Dermis microvascular lymphatic vessel endothelial cell (primary cell): ENCODE measurements around the gene MED9. TPM values are rescaled to one million over a fixed set of nuclear protein-coding genes. Genes with fewer than 3 reads are reported as not detected.

Source experiments
- DNase-seq, 2 donors: peaks; one replicate each; pipeline versions ENCODE4 v3.0.0 to v3.0.0-alpha.2; 2010; ENCODE audit warnings: low read depth in 2 of 2
- total RNA-seq: library from RNA; depleted of rRNA; stranded (reverse); fragments of >200 nt; gene quantifications from 2 replicates; pipeline ENCODE4 v1.2.1, GENCODE V29; 2014

The MED9 gene
- total RNA-seq, 1 donor from 2014 or later, result 6.7 TPM

DNA sequence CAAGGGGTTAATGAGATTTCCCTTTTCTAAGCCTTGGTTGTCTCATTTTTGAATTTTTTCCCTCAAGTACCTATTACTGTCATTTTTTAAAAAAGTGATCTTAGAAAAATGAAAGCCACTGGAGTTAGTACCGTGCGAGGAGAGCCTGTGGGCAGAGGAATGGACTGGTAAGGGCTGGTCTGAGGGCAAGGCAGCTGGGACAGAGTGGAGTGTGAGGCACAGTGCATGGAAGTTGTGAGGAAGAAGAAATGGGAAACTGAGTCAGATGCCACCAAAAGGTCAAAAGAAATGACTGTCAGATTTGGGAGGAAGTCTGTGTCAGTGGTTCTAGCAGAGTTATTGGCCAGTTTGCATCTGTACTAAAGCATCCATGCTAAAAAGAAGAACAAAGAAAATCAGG, 11.2 kb downstream of the MED9 start:
- DNase-seq, result no peak

DNA sequence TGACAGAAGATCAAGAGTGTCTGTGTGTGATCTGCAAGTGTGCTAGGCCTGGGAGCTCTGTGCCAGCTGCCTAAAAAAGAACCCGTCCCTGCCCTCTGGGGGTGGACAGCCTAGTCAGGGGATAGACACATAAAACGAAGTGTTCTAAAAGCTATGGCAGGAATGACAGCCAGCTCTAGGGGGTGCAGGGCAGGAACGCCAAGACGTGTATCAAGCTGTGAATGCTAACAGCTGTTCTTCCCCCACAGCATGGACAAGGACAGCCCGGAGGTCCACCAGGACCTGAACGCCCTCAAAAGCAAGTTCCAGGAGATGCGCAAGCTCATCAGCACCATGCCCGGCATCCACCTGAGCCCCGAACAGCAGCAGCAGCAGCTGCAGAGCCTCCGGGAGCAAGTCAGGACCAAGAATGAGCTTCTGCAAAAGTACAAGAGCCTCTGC, 14.3 kb downstream of the MED9 start:
- no peak for DNase-seq

DNA sequence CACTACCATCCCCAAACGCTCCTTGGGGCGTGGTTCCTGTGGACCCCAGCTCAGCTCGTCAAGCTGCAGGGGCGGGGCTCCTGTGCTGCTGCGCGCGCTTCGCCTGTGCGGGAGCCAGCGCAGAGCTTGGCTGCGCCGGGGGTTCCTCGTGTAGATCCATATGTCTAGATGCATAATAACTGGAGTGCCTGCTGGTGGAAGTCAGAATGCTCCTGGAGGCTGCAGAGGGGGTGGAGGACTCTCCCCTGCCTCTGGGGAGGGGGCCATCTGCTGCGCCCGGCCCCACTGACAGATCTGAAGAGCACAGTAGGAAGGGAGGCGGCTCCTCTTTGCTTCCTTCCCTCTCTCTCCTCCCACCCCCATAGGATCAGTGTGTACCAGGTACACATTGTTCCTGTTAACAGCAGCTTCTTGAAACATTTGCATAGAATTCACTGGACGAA, 14.8 kb downstream of the MED9 start:
- DNase-seq, result no peak

DNA sequence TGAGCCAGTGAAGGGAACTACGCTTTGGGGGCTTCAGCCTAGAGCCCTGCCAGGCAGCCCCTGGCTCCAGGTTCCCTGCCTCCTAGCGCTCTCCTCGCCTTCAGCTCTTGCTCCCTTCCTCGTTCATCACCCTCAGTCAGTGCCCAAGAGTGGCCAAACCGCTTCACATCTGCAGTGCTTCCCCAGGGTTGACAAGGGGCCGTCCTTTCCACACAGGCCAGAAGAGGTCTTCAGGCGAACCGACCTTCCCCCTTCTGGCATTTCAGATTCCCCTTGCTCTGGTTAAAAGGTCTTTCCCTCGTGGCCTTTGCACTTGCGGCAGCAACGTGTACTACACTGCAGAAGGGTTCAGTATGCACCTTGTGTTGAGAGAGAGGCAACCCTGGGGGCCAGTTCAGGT, 15.3 kb downstream of the MED9 start:
- DNase-seq, result no peak

DNA sequence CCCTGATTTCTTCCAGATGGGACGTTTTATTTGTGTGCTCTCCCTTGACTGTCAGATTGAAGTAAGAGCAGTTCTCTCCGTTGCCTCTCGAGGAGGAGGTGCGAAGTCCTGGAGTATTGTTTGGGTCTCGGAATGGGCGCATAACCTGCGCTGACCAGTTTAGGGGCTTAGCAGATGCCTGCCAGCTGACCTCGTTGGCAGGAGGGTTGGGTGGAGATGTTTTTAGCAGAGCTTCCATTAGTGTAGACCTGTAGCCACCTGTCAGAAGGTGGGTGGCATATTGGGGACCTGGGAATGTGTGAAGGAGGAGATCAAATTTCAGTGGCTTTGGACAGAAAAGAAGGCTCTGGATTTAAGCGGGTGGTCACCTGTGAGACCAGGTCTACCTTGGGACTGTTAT, 15.8 kb downstream of the MED9 start:
- DNase-seq, result no peak

DNA sequence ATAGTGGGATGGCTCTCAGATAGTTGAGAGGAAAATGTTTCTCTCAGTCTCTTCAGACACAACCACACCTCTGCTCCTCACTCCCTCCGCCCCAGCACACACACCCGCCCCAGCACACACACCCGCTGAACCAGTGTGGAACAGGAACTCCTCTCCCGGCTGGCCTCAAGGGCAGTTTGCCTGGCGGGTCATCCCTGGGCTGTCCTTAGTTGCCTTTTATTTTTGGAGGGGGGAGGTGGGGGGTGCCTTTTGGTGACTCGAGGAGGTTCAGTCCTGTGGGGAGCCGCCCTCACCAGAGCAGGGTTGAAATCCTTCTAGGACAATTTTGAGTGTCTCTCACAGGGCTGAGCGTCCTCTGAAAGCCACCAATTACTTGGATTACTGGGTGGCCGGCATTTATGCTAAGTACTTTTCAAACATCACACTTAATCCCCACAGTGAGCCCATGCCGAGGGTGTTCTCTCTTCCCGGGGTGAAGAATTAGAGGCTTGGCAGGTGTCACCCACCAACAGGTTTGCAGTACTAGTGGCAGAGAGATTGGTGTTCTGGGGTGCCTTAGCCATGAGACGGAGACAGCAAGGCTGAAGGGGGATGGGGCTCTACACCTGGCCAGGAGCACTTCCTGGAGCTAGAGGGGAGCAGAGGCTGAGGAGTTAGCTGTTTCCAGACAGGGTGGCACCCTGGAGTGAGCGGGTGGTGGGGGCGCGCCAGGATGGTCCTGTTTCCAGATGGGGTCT, 16.6 kb downstream of the MED9 start:
- no peak for DNase-seq

DNA sequence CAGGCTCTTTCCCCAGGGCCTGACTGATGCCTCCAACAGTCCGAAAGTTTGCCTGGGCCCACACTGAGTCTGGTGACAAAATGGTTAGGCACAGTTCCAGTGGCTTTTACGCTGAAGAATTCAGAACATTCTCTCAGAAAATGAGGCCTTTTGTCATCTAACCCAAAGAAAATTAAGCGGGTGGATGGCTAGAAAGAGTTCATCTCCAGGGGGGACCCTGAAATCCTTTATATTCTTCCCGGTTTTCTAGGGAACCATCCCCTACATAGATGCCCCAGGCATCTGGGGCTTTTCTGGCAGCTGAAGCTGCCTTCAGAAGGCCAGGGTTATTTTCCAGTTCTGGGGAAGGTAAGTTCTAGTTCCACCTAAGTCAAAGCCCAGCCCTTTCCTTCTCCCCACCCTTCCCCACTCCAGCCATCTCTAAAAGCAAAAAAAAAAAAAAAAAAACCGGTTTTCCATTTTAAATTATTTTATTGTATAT, 17.2 kb downstream of the MED9 start:
- no peak for DNase-seq

DNA sequence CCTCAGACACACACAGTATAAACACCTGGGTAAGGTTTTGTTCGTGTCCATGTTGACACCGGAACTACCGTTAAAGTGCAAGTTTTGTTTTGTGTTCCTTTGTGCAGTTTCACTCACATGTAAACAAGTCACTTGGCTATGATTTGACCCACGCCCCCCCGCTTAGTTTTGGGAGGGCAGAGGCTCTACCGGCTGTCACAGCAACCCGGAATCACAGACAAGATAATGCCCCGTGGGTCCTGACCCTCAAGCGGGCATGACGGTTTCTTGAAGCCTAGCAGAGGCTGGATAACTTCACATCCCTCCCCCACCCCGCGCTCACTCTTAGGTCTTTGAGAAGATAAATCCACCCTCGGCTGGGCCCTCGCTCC, 17.7 kb downstream of the MED9 start:
- DNase-seq, result peak in 1 of 2 donors; percentile 31

DNA sequence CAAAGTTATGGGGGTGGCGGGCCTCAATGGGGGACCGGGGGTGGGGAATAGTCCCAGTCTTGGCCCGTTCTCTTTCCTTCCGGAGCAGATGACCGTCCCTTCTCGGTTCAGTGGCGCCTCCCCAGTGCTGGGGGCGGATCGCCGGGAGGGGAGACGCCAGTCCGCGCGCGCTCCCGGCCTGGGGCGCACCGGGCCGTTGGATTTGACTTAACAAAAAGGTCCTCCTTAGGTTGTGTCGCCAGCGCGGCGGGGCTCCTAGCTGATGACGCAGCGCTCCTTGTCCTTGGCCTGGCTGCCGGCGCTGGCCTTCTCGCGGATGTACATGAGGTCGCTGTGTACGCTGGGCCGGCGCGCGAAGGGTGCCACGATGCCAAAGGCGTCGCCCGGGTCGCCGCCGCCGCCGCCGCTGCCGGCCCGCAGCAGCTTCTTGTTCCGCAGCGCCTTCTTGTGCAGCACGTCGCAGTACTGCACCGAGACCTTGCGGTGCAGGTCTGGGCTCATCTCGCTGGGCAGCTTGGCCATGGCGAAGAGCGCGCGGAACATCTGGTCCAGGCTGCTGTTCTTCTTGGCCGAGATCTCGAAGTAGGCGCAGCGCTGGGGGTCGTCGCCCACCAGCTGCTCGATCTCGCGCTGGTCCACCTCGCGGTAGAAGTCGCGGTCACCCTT, 18.2 kb downstream of the MED9 start:
- peak in 1 of 2 donors; percentile 49 for DNase-seq

DNA sequence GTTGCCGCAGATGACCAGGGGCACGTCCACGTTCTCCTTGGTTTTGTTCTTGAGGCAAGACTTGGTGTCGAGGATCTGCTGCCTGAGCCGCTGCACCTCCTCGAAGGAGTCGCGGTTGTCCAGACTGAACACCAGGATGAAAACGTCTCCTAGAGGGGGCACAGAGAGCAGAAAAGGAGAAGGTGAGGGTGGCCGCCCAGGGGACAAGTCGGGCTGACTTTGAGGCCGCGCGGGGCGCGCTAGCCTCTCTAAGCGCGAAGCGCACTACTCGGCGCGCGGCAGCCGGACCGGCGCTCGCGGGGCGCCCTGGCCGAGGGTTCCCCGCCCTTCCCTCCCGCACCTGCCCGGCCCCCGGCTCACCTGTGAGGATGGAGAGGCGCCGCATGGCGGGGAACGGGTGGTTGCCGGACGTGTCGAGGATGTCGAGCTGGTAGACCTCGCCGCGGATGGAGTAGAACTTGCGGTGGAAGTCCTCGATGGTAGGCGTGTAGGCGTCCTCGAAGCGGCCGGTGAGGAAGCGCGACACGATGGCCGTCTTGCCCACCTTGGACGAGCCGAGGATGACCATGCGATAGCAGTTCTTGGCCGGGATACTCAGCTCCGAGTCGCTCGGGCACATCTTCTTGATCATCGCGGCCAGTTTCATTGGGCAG, 18.9 kb downstream of the MED9 start:
- peak in 1 of 2 donors; percentile 43 for DNase-seq

DNA sequence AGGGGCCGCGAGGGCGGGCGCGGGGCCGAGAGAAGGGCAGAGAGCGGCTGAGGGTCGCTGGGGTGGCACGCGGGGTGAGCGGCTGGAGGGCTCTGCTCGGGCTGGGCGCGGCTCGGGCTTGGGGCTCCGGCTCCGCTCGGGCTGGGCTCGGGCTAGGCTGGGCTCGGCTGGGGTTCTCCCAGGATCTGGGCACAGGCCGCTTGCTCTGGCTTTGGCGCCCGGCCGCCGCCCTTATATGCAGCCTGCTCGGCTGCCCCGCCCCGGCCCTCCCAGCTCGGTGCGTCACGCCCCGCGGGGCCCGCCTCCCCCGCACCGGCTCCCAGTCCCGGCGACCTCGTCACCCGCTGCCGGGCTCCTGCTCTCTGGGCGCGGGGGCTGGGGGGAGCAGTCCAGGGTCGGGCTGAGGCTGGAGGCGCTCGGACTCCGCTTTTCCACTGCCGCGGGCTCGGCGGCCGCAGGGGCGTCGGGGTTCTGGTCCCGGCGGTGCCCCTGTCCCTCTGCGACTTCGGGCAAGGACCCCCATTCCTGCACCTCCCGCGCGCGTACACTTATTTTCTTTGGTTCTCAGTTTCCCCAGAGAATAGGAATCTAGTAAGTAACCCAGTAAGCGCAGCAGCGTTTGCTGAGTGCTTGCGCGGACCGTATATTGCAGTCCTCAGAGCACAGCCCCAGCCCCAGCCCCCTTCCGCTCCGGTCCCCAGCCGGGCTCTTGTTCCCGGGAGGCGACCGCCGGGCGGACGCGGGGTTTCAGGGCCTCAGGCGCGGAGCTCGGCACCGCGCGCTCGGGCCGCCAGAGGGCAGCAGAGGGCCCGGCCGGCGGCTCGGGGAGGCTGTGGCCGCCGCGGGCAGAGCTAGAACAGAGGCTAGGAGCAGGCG, 19.6 kb downstream of the MED9 start, which contains the start of gene RASD1:
TSS of gene RASD1 (minus strand) at position 207 of the 876 bp plus-strand sequence. CDS start 214 bp downstream, outside the sequence.
- DNase-seq, result peak; percentile 49 to 88

DNA sequence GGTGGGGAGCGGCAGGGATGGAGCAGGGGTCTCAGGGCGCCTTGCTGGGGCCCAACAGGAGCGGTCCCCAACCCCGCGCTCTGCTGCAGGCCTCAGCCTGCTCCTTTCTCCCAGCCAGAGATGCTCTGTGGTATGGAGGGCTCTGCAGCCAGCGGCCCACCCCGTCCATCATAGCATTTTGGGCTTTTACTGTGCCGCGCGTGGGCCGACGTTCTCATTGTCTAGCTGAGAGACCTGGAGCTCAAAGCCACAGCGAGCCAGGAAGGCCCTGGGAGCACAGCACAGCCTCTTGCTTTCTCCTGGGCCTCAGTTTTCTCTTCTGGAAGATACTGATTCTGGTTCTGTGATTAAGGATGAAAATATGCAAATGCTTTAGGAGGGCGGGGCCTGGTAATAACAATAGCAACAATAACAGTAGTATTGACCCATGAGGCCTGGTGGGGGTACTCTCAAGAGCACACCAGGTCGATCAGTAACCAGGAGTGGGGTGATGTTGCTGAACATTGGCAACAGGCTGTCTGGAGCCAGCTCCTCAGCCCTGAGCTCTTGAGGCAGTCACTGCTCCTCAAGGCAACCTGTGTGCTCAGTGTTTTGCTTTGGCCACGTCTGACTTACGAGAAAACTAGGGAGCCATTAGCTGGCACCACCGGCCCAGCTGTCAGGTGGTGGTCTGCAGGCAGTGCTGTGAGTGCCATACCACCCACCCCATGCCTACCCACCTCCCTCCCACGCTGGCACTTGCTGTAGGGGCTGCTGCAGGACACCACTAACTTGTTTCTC, 20.5 kb downstream of the MED9 start:
- DNase-seq, result no peak

DNA sequence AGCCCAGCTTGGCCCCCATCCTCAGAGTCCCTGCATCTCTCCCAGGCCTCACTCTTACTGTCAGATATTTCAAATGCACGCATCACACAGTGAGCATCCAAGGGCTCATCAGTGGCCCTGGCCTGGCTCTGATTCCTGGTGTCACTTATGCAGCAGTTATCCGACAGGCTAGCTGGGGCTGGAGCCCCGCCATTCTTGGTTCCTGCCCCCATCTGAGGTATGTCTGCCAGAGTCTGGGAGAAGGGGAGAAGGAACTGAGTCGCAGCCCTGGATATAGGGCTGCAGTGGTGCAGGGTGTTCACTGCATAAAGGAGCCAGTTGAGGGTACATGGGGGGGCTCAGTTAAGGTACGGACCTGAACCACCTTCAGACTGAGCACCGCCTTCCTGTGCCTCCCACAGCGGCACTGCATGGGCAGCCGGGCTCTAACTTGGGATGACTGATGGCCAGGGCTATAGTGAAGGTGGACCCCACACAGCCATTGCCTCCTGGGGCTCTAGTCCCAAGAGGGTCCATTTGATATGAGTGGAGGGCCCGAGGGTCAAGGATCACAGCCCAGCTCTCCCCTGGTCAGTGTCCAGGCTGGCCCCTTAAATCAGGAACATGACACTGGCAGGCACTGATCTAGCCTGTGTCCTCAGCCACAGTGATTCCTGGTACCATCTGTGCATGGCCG, 21.2 kb downstream of the MED9 start:
- DNase-seq, result no peak

DNA sequence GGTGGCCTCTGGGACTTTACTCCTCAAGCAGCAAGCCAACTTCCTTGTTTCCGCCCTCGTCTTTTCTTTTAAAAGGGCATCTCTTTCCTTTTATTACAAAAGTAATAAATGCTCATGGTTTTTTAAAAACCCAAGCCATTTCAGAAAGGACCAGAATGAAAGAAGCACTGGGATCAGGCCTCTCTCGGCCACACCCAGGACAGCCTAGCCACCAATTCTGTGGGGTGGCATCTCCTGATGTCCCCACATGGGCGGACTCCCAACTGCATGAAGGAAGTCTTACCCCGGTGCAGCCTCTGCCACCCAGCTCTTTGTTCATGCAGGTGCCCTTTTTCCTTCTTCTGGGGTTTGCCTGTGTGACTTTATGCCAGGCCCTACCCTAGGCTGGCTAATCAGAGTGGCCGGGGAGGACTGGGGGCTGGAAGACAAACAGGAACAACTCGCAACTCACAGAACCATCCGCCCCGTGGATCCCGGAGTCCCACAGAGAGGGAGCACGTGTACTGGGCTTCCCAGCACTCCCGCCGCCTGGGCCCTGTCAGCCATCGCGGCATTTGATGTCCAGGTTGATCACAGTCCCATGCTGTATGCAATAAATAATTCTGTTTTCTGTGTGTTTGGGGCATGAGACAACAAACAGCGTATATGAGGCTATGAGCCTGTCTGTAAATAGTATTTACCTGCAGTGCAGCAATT, 22.0 kb downstream of the MED9 start:
- DNase-seq, result no peak

DNA sequence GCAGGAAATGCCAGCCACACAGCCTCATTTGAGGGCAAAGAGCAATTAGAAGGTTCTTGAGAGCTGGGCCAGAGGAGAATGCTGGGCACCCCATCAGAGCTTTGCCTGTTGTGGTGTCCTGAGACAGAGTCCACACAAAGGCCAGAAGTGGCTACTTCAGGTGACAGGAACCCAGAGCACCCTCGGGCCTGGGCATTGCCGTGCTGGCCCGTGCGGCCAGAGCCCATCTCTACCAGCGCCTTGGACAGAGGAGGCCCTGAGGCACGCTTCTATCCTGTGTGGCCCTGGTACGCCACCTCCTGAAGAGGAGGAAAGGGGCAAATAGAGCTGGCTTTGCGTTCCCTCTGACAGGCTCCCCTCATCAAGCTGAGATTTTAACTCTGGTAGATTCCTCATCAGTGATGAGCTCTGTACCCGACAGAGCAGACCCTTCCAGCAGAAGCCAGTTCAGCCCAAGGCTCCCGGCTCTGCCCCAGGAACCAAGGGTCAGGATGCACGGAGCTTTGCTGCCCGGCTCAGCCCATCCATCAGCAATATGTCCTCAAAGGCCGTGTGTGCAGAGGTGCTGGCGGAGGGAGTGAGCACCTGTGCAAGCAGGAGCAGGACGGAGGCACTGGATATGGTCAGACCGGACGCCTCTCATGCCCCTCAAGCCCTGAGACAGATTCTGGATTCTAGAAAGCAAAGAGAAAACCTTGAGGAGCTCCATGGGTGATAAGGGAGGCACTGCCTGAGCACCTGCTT, 22.8 kb downstream of the MED9 start:
- no peak for DNase-seq

DNA sequence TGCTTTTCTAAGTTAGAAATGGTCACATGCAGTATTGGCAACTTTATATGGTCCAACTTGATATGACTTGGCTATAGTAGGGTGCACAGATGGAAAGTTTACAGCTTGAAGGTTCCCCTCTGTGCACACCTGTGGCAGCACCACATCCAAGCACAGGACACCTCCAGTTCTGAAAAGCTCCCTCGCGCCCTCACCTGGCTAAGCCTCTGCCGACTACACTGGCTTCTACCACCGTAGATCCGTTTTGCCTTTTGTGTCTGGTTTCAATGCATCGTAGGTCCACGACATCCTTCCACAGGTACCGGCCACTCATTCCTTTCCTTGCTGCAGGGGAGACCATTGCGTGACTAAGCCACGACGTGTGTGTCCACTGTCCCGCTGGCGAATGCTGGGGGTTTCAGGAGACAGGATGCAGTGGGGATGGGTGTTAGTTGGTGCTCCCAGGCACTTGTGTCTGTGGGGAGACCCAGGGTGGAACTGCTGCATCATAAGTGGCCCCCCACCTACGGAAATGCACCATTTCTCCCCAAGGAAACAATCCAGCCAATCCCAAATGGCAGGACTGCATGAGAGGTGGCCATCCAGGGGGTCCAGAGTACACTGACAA, 24.3 kb downstream of the MED9 start:
- DNase-seq, result peak in 1 of 2 donors; percentile 41

DNA sequence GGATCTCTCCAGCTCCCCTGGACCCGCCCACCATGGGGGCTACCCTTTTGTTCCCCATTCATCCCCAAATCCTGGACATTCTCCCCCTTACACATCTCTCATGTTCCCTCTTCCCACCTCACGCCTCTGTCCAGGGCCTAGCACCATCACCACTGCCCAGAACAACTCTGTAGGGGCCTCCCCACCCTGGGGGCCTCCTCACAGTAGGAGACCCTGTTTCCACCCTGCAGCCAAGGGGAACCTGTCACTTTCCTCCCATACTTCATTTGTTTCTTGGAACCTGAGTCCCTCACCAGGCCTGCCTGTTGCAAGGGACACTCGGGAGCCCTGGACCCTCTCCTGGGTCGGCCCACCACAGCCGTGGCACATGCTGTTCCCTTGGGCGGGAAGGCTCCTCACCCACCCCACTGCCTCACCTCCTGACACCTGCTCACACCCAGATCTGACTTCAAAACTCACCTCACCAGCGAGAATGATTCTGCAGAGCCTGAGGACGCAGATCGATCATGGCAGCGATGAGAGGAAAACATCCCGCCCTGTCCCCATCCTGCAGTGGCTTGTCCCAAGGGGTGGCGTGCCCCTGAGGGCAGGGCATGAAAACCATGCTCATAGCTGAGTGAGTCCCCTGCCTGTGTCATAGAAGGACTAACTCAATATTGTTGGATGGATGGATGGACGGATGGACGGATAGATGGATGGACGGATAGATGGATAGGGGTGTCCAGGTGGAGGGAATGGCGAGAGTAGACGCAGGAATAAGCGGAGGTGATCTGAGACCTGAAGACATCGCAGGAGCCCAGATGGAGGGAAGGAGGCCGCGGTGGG, 26.2 kb downstream of the MED9 start:
- no peak for DNase-seq
